ENCODE measurements around the gene ARHGAP6.

- TF ChIP-seq CTCF (IDR thresholded peaks at IDR 0.05) (no peak), POLR2A (IDR thresholded peaks at IDR 0.05) (no peak), EP300 (IDR thresholded peaks at IDR 0.05) (no peak)
Measured at GRCh38 chrX:11190745-11191510, 474.8 kb downstream of the ARHGAP6 start.

All from ovary (tissue), 3 donors.